Jurkat, Clone E6-1 (cell line): ENCODE results near the gene DENND1A.
"Not testable (repeated sequence)": the region's sequence is repeated elsewhere in the genome, so short reads cannot be mapped to it uniquely, and the experiment has no call there.

Experiments
- DNase-seq: peaks from one replicate; pipeline ENCODE4 v3.0.0-alpha.2; 2011; ENCODE audit warnings: low read depth, low spot score
- H3K4me3 ChIP-seq: 2 replicates; pipeline ENCODE4 v1.5.1; 2011; ENCODE audit warnings: mild to moderate bottlenecking, low read length, control low read depth, moderate library complexity

DENND1A gene

DNA sequence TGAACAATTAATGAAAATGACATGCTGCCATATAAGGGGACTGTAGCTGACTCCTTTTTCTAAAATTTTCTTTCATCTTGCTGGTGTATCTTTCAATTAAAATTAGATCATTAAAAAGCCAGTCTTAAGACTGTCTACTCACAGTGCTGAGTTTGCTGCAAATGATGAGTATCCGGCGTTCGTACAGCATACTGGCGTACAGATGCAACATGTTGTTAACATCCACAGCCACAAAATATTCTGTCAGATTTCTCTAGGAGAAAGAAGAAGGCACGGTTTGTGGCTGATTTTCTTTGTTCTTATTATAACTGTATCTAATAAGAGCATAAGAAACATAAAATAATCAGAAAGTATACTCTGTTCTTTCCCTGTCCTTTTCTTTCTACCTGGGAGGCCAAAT, 278.1 kb downstream of the DENND1A start:
- DNase-seq: no peak
- no peak overlapping the region for H3K4me3 ChIP-seq

GRCh38 chr9:123651273-123651672, 278.7 kb downstream of the DENND1A start:
- H3K4me3 ChIP-seq: no peak overlapping the region
- DNase-seq: no peak

- H3K4me3 ChIP-seq: no peak overlapping the region
- no peak for DNase-seq
These were observed 280.0 kb downstream of the DENND1A start for GRCh38 chr9:123649909-123650308.

- H3K4me3 ChIP-seq: no peak overlapping the region
- no peak for DNase-seq
These were observed 282.8 kb downstream of the DENND1A start for GRCh38 chr9:123647145-123647544.

DNA sequence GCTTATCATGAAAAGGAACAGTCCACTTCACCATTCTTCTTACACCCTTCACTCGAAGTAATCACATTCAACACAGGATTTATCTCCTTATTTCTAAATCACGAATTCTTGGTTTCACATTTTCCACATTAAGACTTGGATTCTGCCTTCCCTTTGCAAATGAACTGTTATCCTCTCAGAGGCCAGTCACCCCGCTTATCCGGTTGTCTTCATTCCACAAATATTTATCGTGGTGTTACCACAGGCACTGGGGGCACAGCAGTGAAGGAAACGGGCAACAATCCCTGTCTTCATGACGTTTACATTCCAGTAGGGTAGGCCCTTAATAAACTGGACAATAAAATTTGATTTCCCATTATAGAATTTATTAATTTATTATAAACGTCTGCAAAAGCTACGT, 284.2 kb downstream of the DENND1A start:
- DNase-seq: no peak
- no peak overlapping the region for H3K4me3 ChIP-seq

GRCh38 chr9:123645126-123645525, 284.8 kb downstream of the DENND1A start:
- DNase-seq: no peak

GRCh38 chr9:123643518-123643917, 286.4 kb downstream of the DENND1A start:
- DNase-seq: no peak
- no peak overlapping the region for H3K4me3 ChIP-seq

More at GRCh38 chr9:123645126-123645525, 284.8 kb downstream of the DENND1A start:
- no peak overlapping the region for H3K4me3 ChIP-seq

DNA sequence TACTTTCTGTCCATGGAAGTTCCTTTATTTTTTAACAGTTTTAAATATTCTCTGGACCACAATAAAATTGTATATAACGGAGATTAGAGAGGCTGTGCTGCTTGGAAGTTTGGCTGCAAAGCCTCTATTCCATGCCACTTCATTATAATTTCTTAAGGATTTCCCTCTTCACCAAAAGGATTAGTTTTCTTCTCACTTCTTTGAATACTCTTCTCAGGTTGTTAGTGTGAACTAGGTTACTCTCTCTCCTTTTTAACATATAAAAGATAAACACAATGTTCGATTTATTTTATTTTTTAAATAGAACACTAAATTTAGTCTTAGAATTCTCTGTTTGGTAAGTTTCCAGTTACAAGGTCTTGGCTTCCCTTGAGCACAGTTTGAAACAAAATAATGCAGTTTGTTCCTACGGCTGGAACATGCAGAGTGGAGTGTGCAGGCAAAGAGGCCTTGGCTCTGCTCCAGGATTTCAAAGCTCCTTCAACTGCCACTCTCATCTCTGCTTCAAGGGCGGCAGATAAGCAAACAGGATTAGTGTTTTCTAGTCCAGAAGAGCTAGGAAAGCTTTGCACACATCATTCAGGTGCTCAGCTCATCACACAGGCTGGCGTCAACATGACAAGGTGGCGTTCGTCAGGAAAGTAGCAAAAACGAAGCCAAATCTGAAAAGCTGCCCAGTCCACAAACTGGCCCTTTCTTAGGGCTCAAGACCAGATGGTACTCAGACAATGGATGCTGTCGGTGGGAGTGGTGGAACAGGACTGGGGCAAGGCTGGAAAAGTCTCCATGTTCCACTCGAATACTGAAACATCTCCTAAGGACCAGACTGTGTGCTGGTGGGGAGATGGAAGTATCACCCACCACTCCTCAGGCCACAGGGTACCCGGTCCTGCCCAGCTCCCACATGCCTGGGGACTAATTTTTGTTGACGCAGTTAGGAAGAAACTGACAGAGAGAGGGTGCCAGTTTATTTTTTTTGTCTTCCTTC, 287.3 kb downstream of the DENND1A start:
- no peak overlapping the region for H3K4me3 ChIP-seq
- DNase-seq: peak; percentile 68

GRCh38 chr9:123640792-123641222, 289.1 kb downstream of the DENND1A start:
- DNase-seq: peak; percentile 71
- H3K4me3 ChIP-seq: no peak overlapping the region

- DNase-seq: no peak
- H3K4me3 ChIP-seq: no peak overlapping the region
These were observed 290.2 kb downstream of the DENND1A start for GRCh38 chr9:123639743-123640142.

- peak; percentile 99 for DNase-seq
- H3K4me3 ChIP-seq: peak overlapping the region; percentile 48
These were observed 291.8 kb downstream of the DENND1A start for GRCh38 chr9:123637945-123638634.

DNA sequence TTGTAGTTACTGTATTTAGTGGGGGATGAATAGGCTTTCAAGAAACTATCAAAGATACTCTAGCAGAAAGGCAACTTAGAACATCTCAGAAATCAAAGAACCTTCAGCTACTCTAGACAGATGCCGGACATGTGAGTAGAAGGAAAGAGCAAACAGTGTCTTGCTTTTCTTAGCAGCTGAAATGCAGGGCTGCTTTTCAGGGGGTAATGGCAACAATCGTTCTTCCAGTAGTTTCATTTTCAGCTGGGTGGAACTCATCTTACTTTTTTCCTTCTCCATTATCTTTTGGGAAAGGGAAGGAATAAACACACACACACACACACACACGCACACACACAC, 292.4 kb downstream of the DENND1A start:
- DNase-seq: peak; percentile 51
- peak overlapping the region; percentile 48 for H3K4me3 ChIP-seq

DNA sequence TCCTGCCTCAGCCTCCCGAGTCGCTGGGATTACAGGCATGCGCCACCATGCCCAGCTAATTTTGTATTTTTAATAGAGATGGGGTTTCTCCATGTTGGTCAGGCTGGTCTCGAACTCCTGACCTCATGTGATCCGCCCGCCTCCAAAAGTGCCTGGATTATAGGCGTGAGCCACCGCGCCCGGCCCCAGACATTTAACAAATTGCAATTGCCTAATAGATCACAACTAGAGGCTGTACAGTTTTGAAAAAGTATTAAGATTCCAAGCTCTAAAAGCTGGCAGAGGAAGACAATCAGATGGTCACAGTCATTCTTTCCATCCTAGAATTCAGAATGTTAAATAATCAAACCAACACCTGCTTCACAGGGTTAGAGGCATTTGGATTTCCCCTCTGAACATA, 293.1 kb downstream of the DENND1A start:
- DNase-seq, H3K4me3 ChIP-seq: not testable (repeated sequence)

- H3K4me3 ChIP-seq: no peak overlapping the region
- no peak for DNase-seq
These were observed 298.1 kb downstream of the DENND1A start for GRCh38 chr9:123631862-123632261.

GRCh38 chr9:123630233-123630632, 299.7 kb downstream of the DENND1A start:
- no peak overlapping the region for H3K4me3 ChIP-seq
- DNase-seq: no peak

DNA sequence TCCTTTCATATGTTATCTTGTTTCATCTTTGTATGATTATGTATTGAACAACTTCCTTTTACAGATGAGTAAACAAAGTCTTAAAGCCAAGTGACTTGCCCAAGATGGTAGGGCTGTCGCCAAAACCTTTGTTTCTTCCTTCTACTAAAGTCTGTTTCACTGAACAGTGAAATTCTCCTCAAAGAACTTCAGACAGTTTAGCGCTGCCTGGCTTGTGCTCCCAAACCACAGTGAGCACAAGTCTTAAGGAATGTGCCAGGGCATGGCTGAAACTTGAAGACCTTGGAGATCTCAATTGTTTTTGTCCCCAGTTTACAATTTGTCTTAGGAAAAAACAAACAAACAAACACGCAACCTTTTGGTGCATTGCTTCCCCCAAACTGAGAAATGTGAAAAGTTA, 300.4 kb downstream of the DENND1A start:
- DNase-seq: no peak
- no peak overlapping the region for H3K4me3 ChIP-seq

DNA sequence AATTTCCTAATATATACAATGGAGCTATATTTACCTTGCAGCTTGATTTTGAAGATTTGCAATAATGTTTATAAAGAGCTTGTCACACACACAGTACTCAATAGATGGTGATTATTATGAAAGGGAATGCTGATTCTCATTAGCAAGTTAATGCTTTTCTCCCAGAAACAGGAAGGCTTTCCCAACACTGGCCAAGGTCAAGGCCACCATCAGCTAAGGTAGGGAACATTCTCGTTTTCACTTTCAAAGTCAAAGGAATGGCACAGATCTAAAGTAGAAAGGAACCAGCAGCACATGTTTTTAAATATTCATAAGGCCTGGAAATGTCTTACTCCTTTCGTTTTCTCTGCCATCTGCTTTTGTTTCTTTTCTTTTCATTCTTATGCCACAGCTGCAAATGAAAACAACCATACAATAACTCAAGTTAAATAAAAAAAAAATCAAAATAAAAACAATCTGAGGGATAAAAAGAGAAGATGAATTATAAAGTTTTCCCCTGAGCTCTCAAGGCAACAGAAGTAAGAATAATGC, 307.1 kb downstream of the DENND1A start:
- DNase-seq: no peak
- H3K4me3 ChIP-seq: no peak overlapping the region

DNA sequence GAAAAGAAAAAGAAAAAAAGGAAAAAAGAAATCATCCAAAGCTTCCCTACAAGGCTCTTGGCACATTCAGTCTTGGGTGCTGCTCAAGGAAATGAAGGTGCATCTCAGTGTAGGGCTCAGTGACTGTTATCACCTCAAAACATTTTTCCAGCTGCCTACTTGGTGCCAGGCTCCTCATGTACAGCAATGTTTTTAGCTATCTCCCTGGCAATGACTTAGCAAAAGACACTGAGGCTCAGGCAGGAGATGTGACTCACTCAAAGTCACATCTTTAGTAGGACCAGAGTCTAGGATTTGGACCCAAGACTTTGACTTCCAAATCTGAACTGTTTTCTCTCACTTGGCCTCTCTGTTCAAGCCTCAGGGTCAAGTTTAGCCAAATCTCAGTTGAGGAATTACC, 309.7 kb downstream of the DENND1A start:
- no peak for DNase-seq
- no peak overlapping the region for H3K4me3 ChIP-seq

- no peak overlapping the region for H3K4me3 ChIP-seq
- no peak for DNase-seq
These were observed 311.8 kb downstream of the DENND1A start for GRCh38 chr9:123617952-123618678.
